Measurements from ENCODE around the gene MTHFS. TPM values are rescaled to one million over a fixed set of nuclear protein-coding genes. Genes with fewer than 3 reads are reported as not detected.

The MTHFS gene
- total and polyA plus RNA-seq, 10 donors: 11.7 to 54.2 (median 30.0) TPM

Small RNAs within 50 kb of the gene (small RNA-seq; reads per million reads assigned to genes)
- gene RNU6-667P: 0 to 0.12 (median 0) reads per million in 4 donors

Other genes starting within 250 kb of the MTHFS start
- 100 to 1,000 TPM in 2 of 7 donors, 10 to 100 TPM in 5; 34.4 to 180 (median 69.7) TPM for gene BCL2A1, start 74.2 kb upstream of the MTHFS start, total RNA-seq
- 10 to 100 TPM; 47.2 to 55.5 (median 52.9) TPM for gene BCL2A1, start 74.2 kb upstream of the MTHFS start, polyA plus RNA-seq
- 100 to 1,000 TPM in 3 of 7 donors, 10 to 100 TPM in 4; 71.6 to 154 (median 90.5) TPM for gene ZFAND6, start 162.7 kb upstream of the MTHFS start, total RNA-seq
- 100 to 1,000 TPM in 1 of 3 donors, 10 to 100 TPM in 2; 68.0 to 108 (median 81.7) TPM for gene ZFAND6, start 162.7 kb upstream of the MTHFS start, polyA plus RNA-seq

Data from spleen (tissue), 11 donors.